ENCODE measurements around the gene MAP3K2. TPM values are rescaled to one million over a fixed set of nuclear protein-coding genes. Genes with fewer than 3 reads are reported as not detected.

MAP3K2 gene
- total and polyA plus RNA-seq, 10 of the 15 experiments (the other 5 are each of a cell fraction or from before 2014, with no cell fraction given) = 2.7 to 39.6 (median 16.1) TPM

DNA sequence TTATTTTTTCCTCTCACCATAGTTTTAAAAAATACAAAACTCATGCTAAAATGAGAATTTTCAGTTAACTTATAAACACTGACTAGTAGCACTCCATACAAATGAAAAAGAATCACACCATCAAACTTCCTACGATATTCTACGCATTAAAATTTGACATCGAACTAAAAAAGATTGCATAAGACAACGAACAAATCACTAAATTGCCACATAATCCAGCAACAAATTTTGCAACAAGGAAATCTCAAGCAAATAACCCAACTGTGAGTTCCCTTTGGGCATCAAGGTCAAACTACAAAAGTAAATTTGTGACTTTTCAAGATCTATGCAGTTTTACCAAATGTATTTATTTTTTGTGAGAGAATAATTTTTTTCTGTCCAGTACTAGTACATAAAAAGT, 1.5 kb downstream of the MAP3K2 start:
- WGBS (ENCODE audit: insufficient coverage, insufficient replicate concordance, low lambda C conversion rate, missing lambda C conversion rate) = 86% methylated on average over 4 of the region's 4 CpGs
- H3K36me3 ChIP-seq (ENCODE audit: control insufficient read depth in 2 of 2, insufficient read depth in 2 of 2, low read length in 1 of 2) = no peaks in the 10 kb centered on the region; a peak in 1 of 4 replicates
- H3K4me1 ChIP-seq (ENCODE audit: control insufficient read depth, insufficient read depth, low read length) = peaks cover 21% of the 10 kb centered on the region
- DNase-seq (ENCODE audit: low read depth, low spot score) (no peak), ATAC-seq (no peak), FAIRE-seq (no peak)
- ChIA-PET SMC1A (ENCODE audit: uncharacterized antibody, unreplicated experiment) (interaction anchor here (0.9 to 1.3 kb wide), 5 partner anchors 9 to 30 kb away, joined by 3 to 5 read pairs (median 3); no protein-coding TSS in a partner anchor), RAD21 (ENCODE audit: unreplicated experiment) (interaction anchor here (1.3 kb wide), 1 partner anchor 205 kb away, joined by 3 read pairs; no protein-coding TSS in a partner anchor), CTCF (interaction anchor here (1.1 to 2.1 kb wide), 5 partner anchors 29 to 189 kb away, joined by 3 to 7 read pairs (median 3); no protein-coding TSS in a partner anchor), POLR2A (interaction anchor here (0.6 to 1.5 kb wide), 6 partner anchors 13 to 473 kb away, joined by 3 to 7 read pairs (median 4); partner anchors contain the start of gene ERCC3)
- no peak overlapping the region for H2AFZ ChIP-seq (ENCODE audit: control insufficient read depth, low read depth, low read length)
- peaks cover 55% of the 10 kb centered on the region for H3K79me2 ChIP-seq (ENCODE audit: control insufficient read depth, insufficient read depth, low read length)
- in situ Hi-C loops (cut with MboI) = loop anchor here (25.0 kb wide), 1 partner anchor 724 kb away; the partner anchor contains the start of gene GYPC
- BruUV-seq (replicated peaks) = no TSS peak
- no peak overlapping the region for H3K27ac ChIP-seq (ENCODE audit: control insufficient read depth, insufficient read depth)
- peak overlapping the region; percentile 74 for H3K4me2 ChIP-seq (ENCODE audit: control insufficient read depth, insufficient read depth)
- no peaks in the 10 kb centered on the region for H4K20me1 ChIP-seq (ENCODE audit: control insufficient read depth, insufficient read depth)
- no peak overlapping the region for H3K9ac ChIP-seq (ENCODE audit: control insufficient read depth, insufficient read depth, low read length)
- no peaks in the 10 kb centered on the region for H3K27me3 ChIP-seq (replicated peaks in 1 of 2; ENCODE audit: control insufficient read depth in 2 of 2, insufficient read depth in 2 of 2, low read length in 1 of 2)
- peak overlapping the region; percentile 81 for H3K4me3 ChIP-seq
- H3K9me3 ChIP-seq (replicated peaks; ENCODE audit: control insufficient read depth, insufficient read depth, low read length) = no peaks in the 10 kb centered on the region
- no peak for TF ChIP-seq NR2C1 (IDR thresholded peaks at IDR 0.05)
- peak; percentile 91 for TF ChIP-seq MLLT1 (IDR thresholded peaks at IDR 0.05)
- intact Hi-C loops (cut with micrococcal nuclease; ENCODE audit: unreplicated experiment) = no loop called here

GRCh38 chr2:127384529-127384928, 3.2 kb downstream of the MAP3K2 start:
- ChIA-PET SMC1A (ENCODE audit: uncharacterized antibody, unreplicated experiment) (interaction anchor here (0.6 to 0.8 kb wide), 2 partner anchors 19 to 1546 kb away, joined by 3 to 4 read pairs; no protein-coding TSS in a partner anchor), CTCF (interaction anchor here (0.6 to 1.1 kb wide), 3 partner anchors 11 to 166 kb away, joined by 3 read pairs; no protein-coding TSS in a partner anchor), POLR2A (no interaction called here), RAD21 (ENCODE audit: unreplicated experiment) (no interaction called here)
- WGBS (ENCODE audit: insufficient coverage, insufficient replicate concordance, low lambda C conversion rate, missing lambda C conversion rate) = 98% methylated on average over 6 of the region's 6 CpGs
- TF ChIP-seq, protein P1, sequence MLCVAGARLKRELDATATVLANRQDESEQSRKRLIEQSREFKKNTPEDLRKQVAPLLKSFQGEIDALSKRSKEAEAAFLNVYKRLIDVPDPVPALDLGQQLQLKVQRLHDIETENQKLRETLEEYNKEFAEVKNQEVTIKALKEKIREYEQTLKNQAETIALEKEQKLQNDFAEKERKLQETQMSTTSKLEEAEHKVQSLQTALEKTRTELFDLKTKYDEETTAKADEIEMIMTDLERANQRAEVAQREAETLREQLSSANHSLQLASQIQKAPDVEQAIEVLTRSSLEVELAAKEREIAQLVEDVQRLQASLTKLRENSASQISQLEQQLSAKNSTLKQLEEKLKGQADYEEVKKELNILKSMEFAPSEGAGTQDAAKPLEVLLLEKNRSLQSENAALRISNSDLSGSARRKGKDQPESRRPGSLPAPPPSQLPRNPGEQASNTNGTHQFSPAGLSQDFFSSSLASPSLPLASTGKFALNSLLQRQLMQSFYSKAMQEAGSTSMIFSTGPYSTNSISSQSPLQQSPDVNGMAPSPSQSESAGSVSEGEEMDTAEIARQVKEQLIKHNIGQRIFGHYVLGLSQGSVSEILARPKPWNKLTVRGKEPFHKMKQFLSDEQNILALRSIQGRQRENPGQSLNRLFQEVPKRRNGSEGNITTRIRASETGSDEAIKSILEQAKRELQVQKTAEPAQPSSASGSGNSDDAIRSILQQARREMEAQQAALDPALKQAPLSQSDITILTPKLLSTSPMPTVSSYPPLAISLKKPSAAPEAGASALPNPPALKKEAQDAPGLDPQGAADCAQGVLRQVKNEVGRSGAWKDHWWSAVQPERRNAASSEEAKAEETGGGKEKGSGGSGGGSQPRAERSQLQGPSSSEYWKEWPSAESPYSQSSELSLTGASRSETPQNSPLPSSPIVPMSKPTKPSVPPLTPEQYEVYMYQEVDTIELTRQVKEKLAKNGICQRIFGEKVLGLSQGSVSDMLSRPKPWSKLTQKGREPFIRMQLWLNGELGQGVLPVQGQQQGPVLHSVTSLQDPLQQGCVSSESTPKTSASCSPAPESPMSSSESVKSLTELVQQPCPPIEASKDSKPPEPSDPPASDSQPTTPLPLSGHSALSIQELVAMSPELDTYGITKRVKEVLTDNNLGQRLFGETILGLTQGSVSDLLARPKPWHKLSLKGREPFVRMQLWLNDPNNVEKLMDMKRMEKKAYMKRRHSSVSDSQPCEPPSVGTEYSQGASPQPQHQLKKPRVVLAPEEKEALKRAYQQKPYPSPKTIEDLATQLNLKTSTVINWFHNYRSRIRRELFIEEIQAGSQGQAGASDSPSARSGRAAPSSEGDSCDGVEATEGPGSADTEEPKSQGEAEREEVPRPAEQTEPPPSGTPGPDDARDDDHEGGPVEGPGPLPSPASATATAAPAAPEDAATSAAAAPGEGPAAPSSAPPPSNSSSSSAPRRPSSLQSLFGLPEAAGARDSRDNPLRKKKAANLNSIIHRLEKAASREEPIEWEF (IDR thresholded peaks at IDR 0.05; ENCODE audit: insufficient replicate concordance, low read depth, low read length) = no peak
- TF ChIP-seq, protein P2, sequence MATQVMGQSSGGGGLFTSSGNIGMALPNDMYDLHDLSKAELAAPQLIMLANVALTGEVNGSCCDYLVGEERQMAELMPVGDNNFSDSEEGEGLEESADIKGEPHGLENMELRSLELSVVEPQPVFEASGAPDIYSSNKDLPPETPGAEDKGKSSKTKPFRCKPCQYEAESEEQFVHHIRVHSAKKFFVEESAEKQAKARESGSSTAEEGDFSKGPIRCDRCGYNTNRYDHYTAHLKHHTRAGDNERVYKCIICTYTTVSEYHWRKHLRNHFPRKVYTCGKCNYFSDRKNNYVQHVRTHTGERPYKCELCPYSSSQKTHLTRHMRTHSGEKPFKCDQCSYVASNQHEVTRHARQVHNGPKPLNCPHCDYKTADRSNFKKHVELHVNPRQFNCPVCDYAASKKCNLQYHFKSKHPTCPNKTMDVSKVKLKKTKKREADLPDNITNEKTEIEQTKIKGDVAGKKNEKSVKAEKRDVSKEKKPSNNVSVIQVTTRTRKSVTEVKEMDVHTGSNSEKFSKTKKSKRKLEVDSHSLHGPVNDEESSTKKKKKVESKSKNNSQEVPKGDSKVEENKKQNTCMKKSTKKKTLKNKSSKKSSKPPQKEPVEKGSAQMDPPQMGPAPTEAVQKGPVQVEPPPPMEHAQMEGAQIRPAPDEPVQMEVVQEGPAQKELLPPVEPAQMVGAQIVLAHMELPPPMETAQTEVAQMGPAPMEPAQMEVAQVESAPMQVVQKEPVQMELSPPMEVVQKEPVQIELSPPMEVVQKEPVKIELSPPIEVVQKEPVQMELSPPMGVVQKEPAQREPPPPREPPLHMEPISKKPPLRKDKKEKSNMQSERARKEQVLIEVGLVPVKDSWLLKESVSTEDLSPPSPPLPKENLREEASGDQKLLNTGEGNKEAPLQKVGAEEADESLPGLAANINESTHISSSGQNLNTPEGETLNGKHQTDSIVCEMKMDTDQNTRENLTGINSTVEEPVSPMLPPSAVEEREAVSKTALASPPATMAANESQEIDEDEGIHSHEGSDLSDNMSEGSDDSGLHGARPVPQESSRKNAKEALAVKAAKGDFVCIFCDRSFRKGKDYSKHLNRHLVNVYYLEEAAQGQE (IDR thresholded peaks at IDR 0.05; ENCODE audit: low read depth, low read length) = no peak
- no peak for TF ChIP-seq YY1 (IDR thresholded peaks at IDR 0.05; ENCODE audit: low read depth, low read length)
- Histone ChIP-seq H2AFZ (ENCODE audit: control insufficient read depth, low read depth, low read length) (no peak overlapping the region), H3K27ac (ENCODE audit: control insufficient read depth, insufficient read depth) (no peak overlapping the region), H3K27me3 (replicated peaks in 1 of 2; ENCODE audit: control insufficient read depth in 2 of 2, insufficient read depth in 2 of 2, low read length in 1 of 2) (no peaks in the 10 kb centered on the region), H3K9ac (ENCODE audit: control insufficient read depth, insufficient read depth, low read length) (no peak overlapping the region), H3K9me3 (replicated peaks; ENCODE audit: control insufficient read depth, insufficient read depth, low read length) (no peaks in the 10 kb centered on the region), H3K36me3 (ENCODE audit: control insufficient read depth in 2 of 2, insufficient read depth in 2 of 2, low read length in 1 of 2) (no peaks in the 10 kb centered on the region; a peak in 1 of 4 replicates), H3K4me3 (no peak overlapping the region), H4K20me1 (ENCODE audit: control insufficient read depth, insufficient read depth) (no peaks in the 10 kb centered on the region), H3K4me1 (ENCODE audit: control insufficient read depth, insufficient read depth, low read length) (peaks cover 10% of the 10 kb centered on the region), H3K79me2 (ENCODE audit: control insufficient read depth, insufficient read depth, low read length) (peaks cover 69% of the 10 kb centered on the region), H3K4me2 (ENCODE audit: control insufficient read depth, insufficient read depth) (peak overlapping the region; percentile 74)
- ATAC-seq = no peak
- FAIRE-seq = no peak
- intact Hi-C loops (cut with micrococcal nuclease; ENCODE audit: unreplicated experiment) (no loop called here), in situ Hi-C loops (cut with MboI) (loop anchor here (25.0 kb wide), 1 partner anchor 722 kb away; the partner anchor contains the start of gene GYPC)
- BruUV-seq (replicated peaks) = no TSS peak
- no peak for DNase-seq (ENCODE audit: low read depth, low spot score)
